Panc1 (cell line): ENCODE measurements around the gene FAN1. TPM values are rescaled to one million over a fixed set of nuclear protein-coding genes. Genes with fewer than 3 reads are reported as not detected.

Source experiments
- ATAC-seq: fragments of 200-7000 bp; cut with Tn5 transposase; 2 replicates; pipeline ENCODE4 v1.9.1; 2020; ENCODE audit warnings: mild to moderate bottlenecking, moderate library complexity
- BruUV-seq: library from RNA; stranded (reverse); fragments of 400-500 nt; replicated peaks from 2 replicates; lab custom pipeline; 2021; lab: Mats Ljungman, UMichigan
- CTCF ChIA-PET: fragments of 300-600 bp; sonication (Branson Sonifier 250); formaldehyde crosslinking; loops from one replicate; lab custom pipeline; 2022; ENCODE audit warnings: antibody characterized with exemption; lab: Charles Lee
- POLR2A ChIA-PET: fragments of 300-600 bp; sonication (Branson Sonifier 250); formaldehyde crosslinking; loops from one replicate; lab custom pipeline; 2022; ENCODE audit warnings: antibody characterized with exemption; lab: Charles Lee
- DNase-seq: peaks from one replicate; pipeline ENCODE4 v3.0.0-alpha.2; 2010; ENCODE audit warnings: low read depth, low spot score
- H3K27ac ChIP-seq: 2 replicates; pipeline ENCODE4 v1.5.1; 2011; ENCODE audit warnings: mild to moderate bottlenecking, low read length, inconsistent platforms
- H3K27me3 ChIP-seq: fragments of 200-500 bp; sonication (Bioruptor generic); 2 replicates; pipeline ENCODE4 v1.6.0; 2014; ENCODE audit warnings: low read length, inconsistent platforms; ENCODE audit not compliant: control insufficient read depth, insufficient read depth
- H3K36me3 ChIP-seq: fragments of 200-500 bp; sonication (Bioruptor generic); 2 replicates; pipeline ENCODE4 v1.5.1; 2014; ENCODE audit warnings: inconsistent platforms, mild to moderate bottlenecking, low read length, moderate library complexity; ENCODE audit not compliant: control insufficient read depth, insufficient read depth
- H3K4me1 ChIP-seq: 2 replicates; pipeline ENCODE4 v1.5.1; 2011; ENCODE audit warnings: inconsistent platforms, mild to moderate bottlenecking, low read length, moderate library complexity; ENCODE audit not compliant: control insufficient read depth, insufficient read depth
- H3K4me3 ChIP-seq, 2 experiments: 2 replicates each; pipeline ENCODE4 v1.5.1; 2011 to 2012; ENCODE audit warnings: low read depth in 2 of 2, low read length in 2 of 2, mild to moderate bottlenecking in 2 of 2, inconsistent platforms in 1 of 2, moderate library complexity in 1 of 2
- H3K9me3 ChIP-seq: fragments of 200-500 bp; sonication (Bioruptor generic); 2 replicates; pipeline ENCODE4 v1.5.1; 2014; ENCODE audit warnings: low read depth, mild to moderate bottlenecking, inconsistent platforms, low read length, moderate library complexity; ENCODE audit not compliant: control insufficient read depth, insufficient read depth
- CTCF ChIP-seq: fragments of 450-650 bp; IDR thresholded peaks from 2 replicates; pipeline ENCODE4 v1.5.1; 2017; ENCODE audit warnings: mild to moderate bottlenecking
- POLR2AphosphoS5 ChIP-seq: IDR thresholded peaks from 2 replicates; pipeline ENCODE4 v1.6.1; 2012; ENCODE audit warnings: mild to moderate bottlenecking, low read depth, low read length, moderate library complexity
- REST ChIP-seq, 2 experiments: IDR thresholded peaks; 2 replicates each; pipeline ENCODE4 v1.6.1; 2011 to 2012; ENCODE audit warnings: low read depth in 2 of 2, control low read depth in 1 of 2, low read length in 1 of 2, mild to moderate bottlenecking in 1 of 2, moderate library complexity in 1 of 2; ENCODE audit not compliant: insufficient read depth in 1 of 2
- SIN3A ChIP-seq: IDR thresholded peaks from 2 replicates; pipeline ENCODE4 v1.6.1; 2012; ENCODE audit warnings: low read depth, mild to moderate bottlenecking, low read length, moderate library complexity, borderline replicate concordance; ENCODE audit not compliant: insufficient read depth
- TCF7L2 ChIP-seq: IDR thresholded peaks from 2 replicates; pipeline ENCODE4 v1.6.1; 2011; ENCODE audit warnings: mild to moderate bottlenecking, low read depth, low read length, inconsistent platforms
- in situ Hi-C: cut with HindIII; loops from 2 replicates; pipeline ENCODE4 v1.10.0; 2016; ENCODE audit warnings: low sequenced_read_pairs, low pct_unique_long_range_greater_than_20kb
- intact Hi-C: fragments of 100-400 bp; cut with micrococcal nuclease; formaldehyde crosslinking; loops from one replicate; pipeline ENCODE4 v1.10.0; 2022; ENCODE audit not compliant: unreplicated experiment
- total RNA-seq: library from RNA; stranded (reverse); gene quantifications from one replicate; pipeline ENCODE4 v1.2.1, GENCODE V29; 2021; ENCODE audit not compliant: unreplicated experiment

Gene FAN1
- total RNA-seq, 1 experiment from 2014 or later, result 16.4 TPM

- in situ Hi-C loops, result no loop called here
- Histone ChIP-seq H3K4me1 (no peaks in the 10 kb centered on the region), H3K4me3 (no peak overlapping the region), H3K27ac (no peak overlapping the region), H3K36me3 (peaks cover 9% of the 10 kb centered on the region), H3K27me3 (no peaks in the 10 kb centered on the region), H3K9me3 (no peaks in the 10 kb centered on the region)
- CTCF ChIA-PET, result no interaction called here
- no peak for TF ChIP-seq TCF7L2
- no peak for TF ChIP-seq SIN3A
- no peak for TF ChIP-seq POLR2AphosphoS5
- no peak for TF ChIP-seq REST (IDR thresholded peaks at IDR 0.05; ENCODE audit: insufficient read depth in 1 of 2, low read depth in 2 of 2, low read length in 1 of 2)
- no peak for TF ChIP-seq CTCF
- ATAC-seq, result no peak
- no TSS peak for BruUV-seq
- no peak for DNase-seq
- POLR2A ChIA-PET, result no interaction called here
- intact Hi-C loops, result no loop called here
These were observed 51.0 kb downstream of the FAN1 start for GRCh38 chr15:30954674-30955073.

- H3K4me3 ChIP-seq, result no peak overlapping the region
- in situ Hi-C loops (no loop called here), intact Hi-C loops (no loop called here)
- no TSS peak for BruUV-seq
- ChIA-PET CTCF (no interaction called here), POLR2A (no interaction called here)
- DNase-seq (no peak), ATAC-seq (no peak)
- H3K36me3 ChIP-seq, result peaks cover 9% of the 10 kb centered on the region
- H3K4me1 ChIP-seq, result no peaks in the 10 kb centered on the region
- no peaks in the 10 kb centered on the region for H3K9me3 ChIP-seq
- H3K27ac ChIP-seq, result no peak overlapping the region
- no peaks in the 10 kb centered on the region for H3K27me3 ChIP-seq
- TF ChIP-seq REST (IDR thresholded peaks at IDR 0.05; ENCODE audit: insufficient read depth in 1 of 2, low read depth in 2 of 2, low read length in 1 of 2) (no peak), CTCF (no peak), TCF7L2 (no peak), SIN3A (no peak), POLR2AphosphoS5 (no peak)
These were observed 52.8 kb downstream of the FAN1 start for GRCh38 chr15:30956216-30957124.
